ACHN (cell line): Measurements from ENCODE around the gene ZRANB1.
A peak's percentile ranks its signal among the peaks of the same experiment; 100 is the strongest.

Experiments
- DNase-seq: peaks from one replicate; pipeline ENCODE4 v3.0.0-alpha.2; 2015
- in situ Hi-C: cut with HindIII; loops from 2 replicates; pipeline ENCODE4 v1.10.0; 2017; ENCODE audit warnings: low sequenced_read_pairs, low pct_ligation_motif_present, low pct_unique_long_range_greater_than_20kb

ZRANB1 gene

DNA sequence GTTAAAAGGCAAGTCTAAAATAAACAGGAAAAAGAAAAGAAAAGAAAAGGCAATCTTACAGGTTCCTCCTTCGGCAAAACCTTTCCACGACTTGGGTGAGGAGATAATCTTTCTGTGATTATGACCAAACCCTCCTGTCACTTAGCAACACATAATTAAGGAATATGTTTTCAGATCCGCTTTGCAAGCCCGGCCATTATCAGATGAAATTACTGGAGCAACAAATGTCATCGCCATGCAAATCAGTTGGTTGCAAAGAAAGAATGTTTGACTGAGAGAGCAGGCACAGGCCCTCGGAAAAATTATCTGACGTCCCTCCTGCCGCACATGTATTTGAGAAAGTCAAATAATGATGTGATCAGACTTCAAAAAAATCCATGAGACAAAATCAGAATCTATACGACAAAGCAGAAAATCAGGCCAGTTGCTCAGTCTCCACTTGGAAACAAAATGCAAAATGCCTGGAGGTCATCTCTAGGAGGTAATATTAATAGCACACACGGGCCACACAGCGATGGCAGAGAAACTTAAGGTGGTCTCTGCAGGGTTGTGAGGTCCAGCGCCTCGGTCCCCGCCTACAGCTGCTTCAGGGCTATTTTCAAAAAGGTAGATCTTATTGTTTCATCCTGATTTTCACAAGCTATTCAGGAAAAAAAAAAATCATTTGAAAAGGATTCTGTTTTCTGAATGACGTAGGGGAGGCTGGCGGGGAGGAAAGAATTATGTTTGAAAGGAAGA lies 82.7 kb downstream of the ZRANB1 start:
- in situ Hi-C loops: no loop called here
- DNase-seq: no peak

DNA sequence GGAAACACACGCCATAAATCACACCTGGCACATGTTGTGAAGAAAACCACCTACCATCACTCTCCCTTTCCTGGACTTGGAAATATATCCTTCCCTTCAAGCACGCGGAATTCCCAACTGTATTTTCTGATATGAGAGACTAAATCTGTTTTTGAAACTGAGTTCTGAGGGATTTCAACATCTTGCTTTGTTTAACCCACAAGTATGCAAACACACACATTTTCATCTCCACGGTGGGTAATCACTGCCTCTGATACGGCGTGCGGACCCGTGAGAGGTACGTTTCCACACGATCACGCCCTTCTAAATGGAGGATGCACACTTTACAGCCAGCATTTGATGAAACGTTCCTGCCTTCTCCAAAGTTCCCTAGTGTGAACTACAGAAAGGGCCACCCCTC lies 83.4 kb downstream of the ZRANB1 start:
- DNase-seq: no peak
- in situ Hi-C loops: no loop called here

DNA sequence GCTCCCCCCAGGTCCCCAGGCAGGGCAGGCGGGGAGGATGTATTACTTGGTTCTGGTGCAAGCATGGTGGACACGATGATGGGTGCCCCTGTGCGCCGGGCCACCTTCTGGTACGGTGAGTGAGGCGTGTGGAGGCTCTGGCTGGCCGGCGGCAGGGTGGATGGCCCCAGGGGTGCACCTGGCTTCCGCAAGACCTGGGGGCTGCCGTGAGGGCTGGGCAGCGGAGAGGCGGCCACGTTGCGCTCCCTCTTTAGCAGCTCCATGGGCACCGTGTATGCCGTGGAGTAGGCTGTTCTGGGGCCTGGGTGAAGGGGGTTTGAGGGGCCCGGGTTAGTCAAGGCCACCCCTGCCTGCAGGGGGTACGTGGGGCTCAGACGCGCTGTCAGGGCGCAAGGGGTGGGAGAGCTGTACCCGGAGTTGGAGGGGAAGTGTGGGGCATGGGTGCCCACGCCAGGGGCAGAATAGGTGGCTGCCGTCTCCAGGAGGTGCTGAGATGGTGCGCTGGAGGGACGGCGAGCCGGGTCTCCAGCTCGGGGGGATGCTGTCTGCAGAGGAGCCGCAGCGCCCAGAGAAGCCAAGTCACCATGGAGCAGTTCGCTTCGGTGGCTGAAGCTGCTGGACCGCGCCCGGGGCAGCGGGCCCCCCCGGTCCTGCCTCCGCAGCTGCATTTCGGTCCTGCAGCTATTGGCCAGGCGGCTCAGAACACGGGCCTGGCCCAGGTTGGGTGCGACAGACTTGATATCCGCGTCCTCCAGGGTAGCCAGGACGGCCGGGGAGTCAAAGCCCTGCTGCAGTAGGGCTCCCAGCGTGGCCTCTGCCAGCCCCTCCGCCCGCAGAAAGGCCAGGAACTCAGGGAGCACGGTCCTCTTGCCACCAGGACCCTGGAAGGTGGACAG lies 84.4 kb downstream of the ZRANB1 start:
- no peak for DNase-seq
- in situ Hi-C loops: no loop called here

DNA sequence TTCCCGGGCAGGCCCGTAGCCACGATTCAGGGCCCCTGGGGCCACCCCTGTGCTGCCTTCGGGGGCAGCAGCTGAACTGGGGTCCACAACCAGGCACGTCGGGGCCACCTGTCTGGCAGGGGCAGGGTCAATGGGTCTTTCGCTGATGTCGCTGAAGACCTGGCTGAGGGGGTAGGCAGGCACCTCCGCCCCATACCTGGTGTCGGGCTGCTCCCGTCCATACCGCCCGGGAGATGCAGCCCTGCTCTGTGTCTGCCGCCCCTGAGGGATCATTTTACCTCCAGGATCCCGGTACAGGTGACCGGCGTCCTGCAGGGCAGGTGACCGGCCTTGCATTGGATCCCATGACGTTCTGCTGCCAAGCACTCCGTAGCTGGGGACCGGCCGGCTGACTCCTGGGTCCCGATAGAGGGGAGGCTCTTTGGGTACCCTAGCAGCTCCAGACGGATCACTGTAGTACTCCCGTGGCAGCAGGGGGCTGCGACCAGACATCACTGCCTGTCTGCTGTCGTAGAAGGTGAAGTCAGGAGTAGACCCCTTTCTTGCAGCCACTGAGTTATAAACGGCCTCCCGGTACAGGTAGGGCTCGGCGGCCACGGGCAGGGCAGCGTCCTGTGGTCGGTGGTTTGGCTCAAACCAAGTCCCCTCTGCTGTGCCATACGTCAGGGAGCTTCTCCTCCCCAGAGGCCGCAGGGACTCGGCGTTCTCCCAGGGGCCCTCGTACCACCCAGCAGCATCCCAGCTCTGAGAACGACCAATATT lies 85.2 kb downstream of the ZRANB1 start:
- DNase-seq: no peak
- in situ Hi-C loops: no loop called here

GRCh38 chr10:125027871-125028869 lies 86.2 kb downstream of the ZRANB1 start:
- no peak for DNase-seq
- in situ Hi-C loops: no loop called here

- in situ Hi-C loops: no loop called here
- no peak for DNase-seq
Measured at GRCh38 chr10:125029584-125030242, 87.8 kb downstream of the ZRANB1 start.

DNA sequence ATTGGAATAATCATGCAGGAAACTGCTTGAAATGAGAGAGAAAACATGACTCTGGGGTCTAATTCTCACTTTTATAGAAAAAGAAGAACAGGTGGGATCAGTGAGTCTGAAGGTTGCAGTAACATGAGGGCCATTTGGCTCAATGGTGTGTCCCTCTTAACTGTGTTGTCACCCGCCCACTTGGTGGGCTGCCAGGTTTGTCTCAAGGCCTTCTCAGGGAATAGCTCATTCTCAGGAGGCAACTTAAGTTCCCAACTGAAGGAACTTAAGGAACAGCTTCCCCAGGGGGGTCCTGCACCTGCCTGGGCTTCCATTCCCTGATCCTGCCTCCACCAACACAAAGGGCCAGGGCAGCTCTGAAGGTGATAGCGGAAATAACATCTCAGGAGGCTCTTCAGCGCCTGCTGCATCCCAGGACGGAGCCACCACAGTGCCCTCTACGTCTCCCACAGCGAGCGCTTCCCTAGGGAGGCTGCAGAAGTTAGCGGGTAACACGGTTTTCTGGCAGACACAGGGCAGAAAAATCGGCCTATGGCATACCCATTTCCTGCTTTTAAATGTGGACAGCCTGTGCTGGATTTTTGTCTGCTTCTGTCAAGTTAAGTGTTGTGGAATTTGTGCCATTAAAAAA lies 88.8 kb downstream of the ZRANB1 start:
- no peak for DNase-seq
- in situ Hi-C loops: no loop called here

DNA sequence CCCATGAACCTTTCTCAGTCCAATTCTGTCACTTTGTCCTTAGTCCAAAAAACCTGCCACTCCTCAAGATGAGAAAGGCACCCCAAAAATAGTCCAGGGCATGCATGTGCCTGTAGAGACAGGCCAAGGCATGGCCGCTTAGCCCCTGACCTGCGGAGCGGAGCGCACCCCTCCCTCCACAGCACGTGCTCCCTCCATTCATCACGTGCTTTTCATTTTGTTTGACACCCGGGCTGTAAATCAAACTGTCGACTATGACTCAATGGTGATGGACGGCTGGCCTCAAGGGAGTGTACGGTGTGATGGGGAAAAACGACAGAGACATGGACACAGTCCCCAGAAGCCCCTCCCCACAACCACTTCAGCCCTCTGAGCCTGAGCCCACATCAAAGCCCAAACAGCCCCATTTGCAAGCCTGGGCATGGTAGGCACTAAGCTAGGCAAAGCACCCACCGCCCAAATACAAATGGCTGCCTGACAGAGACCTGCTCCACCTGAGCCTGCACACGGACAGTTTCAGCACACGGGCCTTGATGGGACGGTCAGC lies 90.6 kb downstream of the ZRANB1 start:
- in situ Hi-C loops: no loop called here
- no peak for DNase-seq

GRCh38 chr10:125033146-125033924 lies 91.4 kb downstream of the ZRANB1 start:
- no peak for DNase-seq
- in situ Hi-C loops: no loop called here

GRCh38 chr10:125034675-125035074 lies 92.8 kb downstream of the ZRANB1 start:
- no peak for DNase-seq
- in situ Hi-C loops: no loop called here

- in situ Hi-C loops: no loop called here
- peak; percentile 79 for DNase-seq
Measured at GRCh38 chr10:125035136-125035535, 93.2 kb downstream of the ZRANB1 start.

GRCh38 chr10:125035588-125036295 lies 93.8 kb downstream of the ZRANB1 start:
- no peak for DNase-seq
- in situ Hi-C loops: no loop called here

DNA sequence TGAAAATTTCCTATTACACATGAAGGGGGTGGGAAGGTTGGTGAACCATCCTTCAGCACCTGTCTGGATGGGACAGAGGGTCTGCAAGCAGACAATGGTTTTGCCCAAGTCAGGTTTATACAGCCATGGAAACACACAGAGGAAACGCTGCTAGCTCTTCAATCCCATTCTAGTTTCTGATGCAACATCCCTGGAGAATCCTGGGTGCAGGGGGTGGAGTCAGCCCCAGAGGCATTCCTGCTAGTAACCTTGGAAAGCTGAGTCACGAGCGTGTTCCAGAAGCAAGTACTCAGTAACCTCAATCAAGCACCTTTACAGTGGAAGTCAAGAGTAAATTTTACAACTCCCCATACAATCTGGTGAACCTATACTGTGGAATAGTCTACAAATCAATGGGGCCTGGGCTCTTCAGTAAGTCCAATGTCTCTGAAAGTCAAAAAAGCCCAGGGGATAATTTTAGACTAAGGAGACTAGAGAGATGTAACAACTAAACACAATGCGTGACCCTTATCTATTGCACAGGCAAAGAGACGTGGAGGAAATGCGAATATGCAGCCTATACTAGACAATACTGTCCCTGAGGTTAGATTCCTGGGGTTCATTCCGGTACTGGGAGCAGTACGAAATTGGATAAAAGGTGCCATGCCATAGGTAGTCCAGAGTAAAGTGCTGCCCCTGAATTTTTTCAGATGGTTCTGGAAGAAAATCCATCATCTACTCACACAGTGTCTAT lies 95.4 kb downstream of the ZRANB1 start:
- DNase-seq: peak; percentile 88
- in situ Hi-C loops: no loop called here
